NCI-H1436 (cell line): ENCODE measurements around the gene PLEKHM1.
A peak's percentile ranks its signal among the peaks of the same experiment; 100 is the strongest.

Experiments
- DNase-seq: peaks from one replicate; lab custom pipeline; 2025; lab: John Stamatoyannopoulos, UW

Gene PLEKHM1

DNA sequence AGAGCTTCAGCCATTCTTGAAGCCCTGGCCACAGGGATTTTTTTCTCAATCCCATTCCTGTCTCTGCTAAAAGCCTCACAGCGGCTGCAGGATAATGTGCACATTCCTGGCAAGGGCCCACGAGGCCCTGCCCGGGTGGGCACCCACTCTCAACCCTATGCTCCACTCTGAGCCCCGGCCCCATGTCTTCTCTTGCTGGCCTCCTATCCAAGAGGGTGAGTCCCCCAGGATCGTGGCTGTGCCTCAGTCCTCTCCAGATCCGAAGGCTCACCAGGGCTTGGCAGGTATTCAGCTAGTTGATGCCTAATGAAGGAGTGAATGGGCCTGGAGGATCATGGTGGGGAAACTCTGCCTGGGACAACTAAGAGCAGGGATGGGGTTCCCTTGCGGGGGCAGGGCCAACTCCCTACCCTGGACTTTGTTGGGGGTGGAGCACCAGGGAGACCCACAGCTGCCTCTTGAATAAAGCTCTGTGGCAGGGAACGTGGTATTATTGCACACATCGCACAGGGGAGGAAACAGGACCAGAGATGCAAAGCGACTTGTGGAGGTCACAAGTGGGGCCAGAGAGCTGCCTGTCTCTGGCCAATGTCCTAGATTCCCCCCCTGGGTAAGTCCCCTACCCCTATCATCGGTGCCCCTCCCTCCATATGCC, 63.2 kb downstream of the PLEKHM1 start:
- no peak for DNase-seq

- DNase-seq = no peak
Observed at GRCh38 chr17:45426561-45426960, 64.0 kb downstream of the PLEKHM1 start.

DNA sequence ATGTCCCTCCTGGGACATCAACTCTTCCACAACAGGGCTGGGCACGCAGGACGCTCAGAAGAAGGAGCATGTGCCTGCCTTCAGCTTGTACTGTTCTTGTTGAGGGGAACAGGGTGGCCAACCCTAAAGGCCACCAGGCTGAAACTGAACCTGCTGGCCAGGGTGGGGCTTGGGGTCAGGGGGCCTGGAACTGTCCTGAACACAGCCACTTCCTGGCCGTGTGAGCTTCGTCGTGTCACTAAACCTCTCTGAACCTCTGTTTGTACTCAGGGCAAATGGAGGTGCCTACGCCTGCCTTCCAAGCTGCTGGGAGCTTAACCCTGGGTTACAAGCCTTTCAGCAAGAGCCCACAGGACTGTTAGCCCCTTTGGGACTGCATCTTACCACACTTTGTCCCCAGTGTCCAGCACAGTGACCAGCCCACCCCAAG, 64.5 kb downstream of the PLEKHM1 start:
- no peak for DNase-seq

- peak; percentile 83 for DNase-seq
Observed at GRCh38 chr17:45425125-45425983, 65.2 kb downstream of the PLEKHM1 start.

GRCh38 chr17:45424769-45425124, 65.8 kb downstream of the PLEKHM1 start:
- DNase-seq = no peak

DNA sequence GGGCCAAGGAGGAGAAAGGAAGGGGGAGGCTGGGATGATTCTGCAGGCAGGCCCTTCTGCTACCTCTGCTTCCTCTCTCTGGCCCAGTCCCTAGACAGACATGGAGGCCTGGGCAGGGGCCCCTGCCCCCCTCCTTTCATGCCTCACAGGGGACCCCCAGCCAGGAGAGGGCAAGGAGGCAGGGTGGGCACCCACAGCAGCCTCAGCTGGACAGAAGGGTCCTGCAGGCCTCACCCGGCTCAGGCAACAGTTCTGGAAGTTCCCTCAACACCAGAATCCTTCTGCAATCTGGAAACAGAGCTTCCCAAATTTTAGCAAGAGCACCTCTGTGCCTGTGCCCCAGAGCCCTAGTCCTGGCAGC, 66.6 kb downstream of the PLEKHM1 start:
- no peak for DNase-seq

DNA sequence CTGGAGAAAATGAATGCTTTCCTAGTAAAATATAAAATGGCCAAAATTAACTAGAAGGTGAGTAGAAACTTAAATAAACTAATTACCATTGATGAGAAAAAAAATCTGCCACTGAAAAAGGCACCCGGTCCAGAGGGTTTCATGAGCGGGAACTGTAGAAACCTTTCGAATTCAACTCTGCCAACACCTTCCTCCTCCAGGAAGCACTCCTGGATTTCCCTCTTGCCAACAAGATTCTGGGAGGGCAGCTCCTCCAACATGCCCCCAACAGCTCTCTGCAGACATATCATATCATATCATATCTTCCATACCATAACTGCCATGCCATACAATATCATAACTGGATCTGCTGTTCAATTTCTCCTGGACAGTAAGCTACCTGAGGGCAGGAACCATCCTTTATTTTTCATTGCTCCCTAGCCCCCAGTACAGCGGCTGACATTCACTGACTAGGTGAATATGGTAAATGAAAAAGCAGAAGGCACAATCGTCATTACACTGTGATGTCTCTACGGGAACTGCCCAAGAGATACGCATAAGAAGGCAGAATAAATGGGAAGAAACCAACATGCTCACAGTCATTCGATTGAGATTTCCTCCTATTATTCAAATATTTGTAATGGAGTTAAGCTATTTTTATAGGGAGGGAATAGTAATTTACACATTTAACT, 67.1 kb downstream of the PLEKHM1 start:
- no peak for DNase-seq

- no peak for DNase-seq
Observed at GRCh38 chr17:45414990-45415881, 75.3 kb downstream of the PLEKHM1 start.

DNA sequence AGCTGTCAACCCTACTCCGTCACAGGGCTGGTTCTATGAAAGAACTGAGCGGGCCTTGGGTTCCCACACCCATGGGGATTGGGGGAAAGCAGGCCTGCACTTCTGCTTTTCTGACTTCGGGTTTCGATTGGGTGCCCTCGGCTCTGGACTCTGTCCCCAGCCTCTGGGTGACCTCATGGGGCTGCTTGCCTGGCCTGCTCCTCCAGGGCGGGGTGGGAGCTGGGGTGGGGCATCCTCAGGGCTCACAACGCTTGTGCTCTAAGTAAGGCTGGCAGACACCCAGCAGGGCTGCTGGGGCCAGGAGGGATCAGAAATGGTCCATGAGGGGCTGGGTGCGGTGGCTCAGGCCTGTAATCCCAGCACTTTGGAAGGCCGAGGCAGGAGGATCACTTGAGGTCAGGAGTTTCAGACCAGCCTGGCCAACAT, 77.0 kb downstream of the PLEKHM1 start:
- DNase-seq = no peak

DNA sequence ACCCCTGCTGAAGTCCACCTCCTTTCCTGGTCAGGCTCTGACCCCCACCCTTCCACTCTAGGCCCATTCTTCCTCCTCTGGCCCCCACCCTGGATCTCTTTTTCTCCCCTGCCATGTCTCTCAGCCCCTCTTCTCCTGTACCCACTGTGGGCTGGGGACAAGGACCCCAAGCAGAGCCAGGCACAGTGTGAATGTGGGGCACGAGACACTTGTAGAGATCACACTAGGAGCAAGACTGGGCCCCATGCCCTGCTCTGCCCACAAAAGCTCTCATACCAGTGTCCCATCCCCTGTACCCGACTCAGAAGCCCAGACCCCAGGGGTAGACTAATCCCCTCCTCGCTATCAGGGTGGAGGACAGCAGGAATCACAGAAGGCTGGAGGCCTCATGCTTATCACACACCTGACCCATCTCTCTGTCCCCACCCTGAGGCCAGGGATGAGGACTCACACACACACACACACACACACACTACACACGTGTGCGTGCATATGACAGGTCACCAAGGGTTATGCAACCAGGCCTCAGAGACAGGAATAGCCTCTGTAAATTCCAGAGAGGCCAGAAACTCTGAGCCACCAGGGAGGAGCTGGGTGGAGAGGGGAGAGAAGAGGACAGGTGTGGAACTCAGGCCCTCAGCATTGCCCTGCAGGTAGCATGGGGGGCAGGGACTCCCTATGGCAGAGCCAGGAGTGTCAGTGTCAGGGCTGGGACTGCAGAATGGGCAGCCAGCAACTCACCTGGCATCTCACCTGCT, 79.0 kb downstream of the PLEKHM1 start:
- DNase-seq = no peak

DNA sequence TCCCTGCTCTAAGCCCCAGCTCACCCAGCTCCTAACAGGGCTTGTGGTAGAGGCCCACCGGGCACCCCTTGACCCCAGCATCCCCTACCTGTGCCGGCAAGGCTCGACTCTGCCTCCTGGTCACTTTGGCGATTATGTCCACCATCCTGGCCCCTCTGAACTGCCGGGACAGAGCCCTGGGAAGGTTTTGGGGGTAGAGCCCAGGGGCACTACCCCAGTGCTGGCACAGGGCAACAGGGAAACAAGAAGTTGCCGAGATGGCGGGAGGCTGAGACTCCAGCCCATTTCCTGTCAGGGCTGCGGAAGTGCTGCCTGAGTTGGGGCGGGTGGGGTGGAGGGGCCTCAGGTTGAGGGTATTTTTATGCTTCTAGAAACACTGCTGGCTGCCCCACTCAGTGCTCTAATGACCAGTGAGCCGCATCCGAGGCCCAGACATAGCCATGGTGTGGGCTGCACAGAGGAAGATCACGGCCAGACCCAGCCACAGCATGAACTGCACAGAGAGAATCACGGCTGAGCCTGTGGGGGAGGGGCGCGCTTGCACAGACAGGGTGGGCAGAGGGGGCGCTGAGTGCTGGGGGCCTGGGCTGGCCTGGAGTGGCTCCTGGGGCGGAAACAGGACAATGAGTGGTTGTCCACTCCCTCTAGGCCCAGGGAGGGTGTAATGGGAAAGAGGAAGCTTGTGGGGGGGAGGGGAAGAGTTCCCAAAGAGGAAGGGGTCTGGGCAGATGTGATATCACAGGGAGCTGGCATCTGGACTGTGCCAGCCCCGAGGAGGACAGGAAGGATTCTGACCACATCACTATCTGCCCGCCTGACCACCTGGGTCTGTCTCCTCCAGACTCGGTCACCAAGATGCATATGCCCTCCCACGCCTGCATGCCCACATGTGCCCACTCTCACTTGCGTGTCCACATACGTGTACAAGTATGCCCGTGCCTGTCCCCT, 80.1 kb downstream of the PLEKHM1 start:
- no peak for DNase-seq

DNA sequence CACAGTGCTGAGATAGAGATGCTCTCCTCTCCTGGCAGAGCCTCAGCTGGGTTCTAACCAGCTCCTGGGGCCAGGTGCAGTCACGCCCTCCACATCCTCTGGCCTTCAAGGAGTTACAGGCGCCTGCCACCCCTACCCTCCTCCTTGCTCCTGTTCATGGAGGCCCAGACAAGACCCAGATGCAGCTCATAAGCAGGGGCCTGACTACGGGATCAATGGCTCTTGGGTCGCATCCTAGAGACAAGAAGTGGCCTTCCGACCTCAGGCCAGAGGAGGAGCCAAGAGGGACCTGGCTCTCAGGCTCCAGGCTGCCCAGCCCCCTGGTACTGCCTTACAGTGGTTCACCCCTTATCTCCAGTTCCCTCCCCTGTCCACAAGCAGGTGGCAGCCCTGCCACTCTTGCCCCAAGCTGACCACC, 80.9 kb downstream of the PLEKHM1 start:
- no peak for DNase-seq

DNA sequence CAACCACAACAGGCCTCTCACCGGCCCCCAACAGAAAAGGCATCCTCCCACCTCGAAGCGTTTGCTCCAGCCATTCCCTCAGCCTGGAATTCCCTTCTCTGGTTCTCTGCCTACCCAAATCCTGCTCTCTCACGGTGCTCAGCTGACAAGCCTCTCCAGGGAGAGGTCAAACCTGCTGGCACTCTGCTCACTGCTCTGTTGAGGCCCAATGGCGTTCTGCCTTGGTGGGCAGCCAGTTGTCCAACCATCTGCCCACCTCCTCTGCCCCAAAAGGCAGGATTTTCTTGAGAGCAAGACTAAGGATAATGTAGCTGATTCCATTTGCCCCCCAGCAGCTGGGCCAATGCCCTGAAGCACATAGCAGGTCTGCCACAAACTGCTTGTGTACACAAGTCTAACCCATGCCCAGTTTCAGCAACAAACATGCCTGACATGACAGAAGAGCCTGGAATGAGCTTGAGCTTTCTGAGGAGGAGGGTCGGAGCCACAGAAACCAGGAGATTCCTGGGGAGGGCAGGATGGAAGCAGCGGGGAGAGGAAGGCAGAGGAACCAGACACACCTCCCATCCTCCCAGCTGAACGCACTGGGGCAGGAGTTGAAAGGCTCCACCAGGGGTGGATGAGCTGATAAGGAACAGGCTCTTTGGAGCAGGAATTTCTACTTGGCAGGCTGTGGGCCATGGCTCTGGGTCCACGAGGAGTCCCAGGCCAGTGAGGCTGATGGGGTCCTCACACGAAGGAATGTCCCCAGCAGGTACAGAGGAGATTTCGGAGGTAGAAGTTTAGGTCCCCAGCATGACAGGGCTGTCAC, 81.7 kb downstream of the PLEKHM1 start:
- DNase-seq = no peak

- no peak for DNase-seq
Observed at GRCh38 chr17:45406107-45406506, 84.4 kb downstream of the PLEKHM1 start.

- DNase-seq = peak; percentile 26
Observed at GRCh38 chr17:45405250-45406086, 85.1 kb downstream of the PLEKHM1 start.

DNA sequence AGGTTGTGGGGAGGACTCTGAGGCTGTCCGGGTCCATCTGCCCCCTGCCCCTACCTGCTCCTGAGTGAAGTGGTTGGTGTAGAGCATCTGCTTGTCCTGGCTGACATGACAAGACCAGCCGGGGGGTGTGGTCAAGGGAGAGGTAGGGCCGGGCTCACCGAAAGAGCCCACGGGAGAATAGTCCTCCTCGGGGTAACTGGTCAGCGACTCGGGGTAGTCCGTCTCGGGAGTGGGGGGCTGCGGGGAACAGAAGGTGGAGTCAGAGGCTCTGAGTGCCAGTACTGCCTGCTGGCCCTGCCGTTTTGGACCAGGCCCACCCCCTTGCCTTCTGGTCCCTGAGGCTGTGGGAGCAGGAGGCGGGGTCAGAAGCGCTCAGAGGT, 85.7 kb downstream of the PLEKHM1 start:
- DNase-seq = no peak

GRCh38 chr17:45403906-45404490, 86.5 kb downstream of the PLEKHM1 start:
- DNase-seq = no peak

GRCh38 chr17:45402916-45403315, 87.6 kb downstream of the PLEKHM1 start:
- DNase-seq = no peak
